Hepatocyte (in vitro differentiated cells): ENCODE measurements around the gene MATN4. TPM values are rescaled to one million over a fixed set of nuclear protein-coding genes. Genes with fewer than 3 reads are reported as not detected.

Experiments
- DNase-seq: peaks from one replicate; pipeline ENCODE4 v3.0.0-alpha.2; 2016; ENCODE audit warnings: low spot score
- H2AFZ ChIP-seq: fragments of 200-600 bp; sonication (generic); 2 replicates; pipeline ENCODE4 v1.6.0; 2016; ENCODE audit warnings: antibody characterized with exemption, mild to moderate bottlenecking
- H3K27ac ChIP-seq: fragments of 200-600 bp; sonication (generic); 2 replicates; pipeline ENCODE4 v1.5.1; 2016; ENCODE audit warnings: mild to moderate bottlenecking
- H3K27me3 ChIP-seq: fragments of 200-600 bp; sonication (generic); 2 replicates; pipeline ENCODE4 v1.6.1; 2016
- H3K36me3 ChIP-seq: fragments of 200-600 bp; sonication (generic); replicated peaks from 2 replicates; pipeline ENCODE4 v1.5.1; 2016; ENCODE audit warnings: low read depth; ENCODE audit not compliant: insufficient read depth
- H3K4me1 ChIP-seq: fragments of 200-600 bp; sonication (generic); 2 replicates; pipeline ENCODE4 v1.5.1; 2016; ENCODE audit warnings: mild to moderate bottlenecking, moderate library complexity; ENCODE audit not compliant: insufficient read depth
- H3K4me2 ChIP-seq: fragments of 200-600 bp; sonication (generic); 2 replicates; pipeline ENCODE4 v1.6.0; 2016
- H3K4me3 ChIP-seq: fragments of 200-600 bp; sonication (generic); 2 replicates; pipeline ENCODE4 v1.5.1; 2016; ENCODE audit warnings: mild to moderate bottlenecking
- H3K79me2 ChIP-seq: fragments of 200-600 bp; sonication (generic); 2 replicates; pipeline ENCODE4 v1.6.0; 2017; ENCODE audit warnings: mild to moderate bottlenecking
- H3K9me2 ChIP-seq: fragments of 200-600 bp; sonication (generic); replicated peaks from 2 replicates; pipeline ENCODE4 v1.6.0; 2017; ENCODE audit warnings: mild to moderate bottlenecking; ENCODE audit not compliant: insufficient read depth
- H3K9me3 ChIP-seq: fragments of 200-600 bp; sonication (generic); 2 replicates; pipeline ENCODE4 v1.5.1; 2016; ENCODE audit warnings: low read depth, mild to moderate bottlenecking
- H4K20me1 ChIP-seq: fragments of 200-600 bp; sonication (generic); 2 replicates; pipeline ENCODE4 v1.6.0; 2016; ENCODE audit warnings: mild to moderate bottlenecking; ENCODE audit not compliant: insufficient read depth, poor library complexity, severe bottlenecking
- CTCF ChIP-seq: fragments of 200-600 bp; sonication (generic); IDR thresholded peaks from 2 replicates; pipeline ENCODE4 v1.5.1; 2016; ENCODE audit warnings: antibody characterized with exemption, mild to moderate bottlenecking; ENCODE audit not compliant: poor library complexity
- EZH2 ChIP-seq: fragments of 200-600 bp; sonication (generic); IDR thresholded peaks from 2 replicates; pipeline ENCODE4 v1.6.1; 2016; ENCODE audit warnings: antibody characterized with exemption, mild to moderate bottlenecking, borderline replicate concordance
- EZH2phosphoT487 ChIP-seq: fragments of 200-600 bp; sonication (generic); IDR thresholded peaks from one replicate; pipeline ENCODE4 v1.6.1; 2018; ENCODE audit warnings: antibody characterized with exemption, mild to moderate bottlenecking, low read depth, moderate library complexity; ENCODE audit not compliant: unreplicated experiment, severe bottlenecking
- WGBS: methylation state at CpG from one replicate; pipeline ENCODE4 v1.1.6; 2016; ENCODE audit warnings: low lambda C conversion rate; ENCODE audit errors: missing lambda C conversion rate; 5-methylcytosine and 5-hydroxymethylcytosine counted together
- polyA plus RNA-seq: library from polyadenylated mRNA; unstranded; fragments of >200 nt; fragmentation: Nextera tagmentation; extraction: Ambion mirVana; gene quantifications from 2 replicates; pipeline ENCODE4 v1.2.1, GENCODE V29; 2016
- total RNA-seq: library from RNA; depleted of rRNA; stranded (reverse); fragments of >200 nt; gene quantifications from 2 replicates; pipeline ENCODE4 v1.2.3, GENCODE V29; 2014

MATN4 gene
- total and polyA plus RNA-seq, 2 experiments from 2014 or later: 0.57 TPM; not detected in 1

GRCh38 chr20:45343532-45344167, 35.6 kb upstream of the MATN4 start:
- peaks cover 65% of the 10 kb centered on the region for H3K79me2 ChIP-seq
- H2AFZ ChIP-seq: no peak overlapping the region
- peak; percentile 76 for DNase-seq
- no peaks in the 10 kb centered on the region for H3K36me3 ChIP-seq
- H3K27me3 ChIP-seq: no peaks in the 10 kb centered on the region
- H3K9me3 ChIP-seq: no peaks in the 10 kb centered on the region
- H4K20me1 ChIP-seq: peaks cover 15% of the 10 kb centered on the region
- H3K27ac ChIP-seq: peak overlapping the region; percentile 96
- TF ChIP-seq EZH2 (no peak), EZH2phosphoT487 (no peak), CTCF (no peak)
- H3K4me2 ChIP-seq: peak overlapping the region; percentile 87
- no peak overlapping the region for H3K4me3 ChIP-seq
- H3K4me1 ChIP-seq: peaks cover 84% of the 10 kb centered on the region
- H3K9me2 ChIP-seq: no peaks in the 10 kb centered on the region
- WGBS: 29% methylated on average over 6 of the region's 6 CpGs

- no peak overlapping the region for H2AFZ ChIP-seq
- H3K4me2 ChIP-seq: peak overlapping the region; percentile 87
- peak overlapping the region; percentile 4 for H3K4me3 ChIP-seq
- 14% methylated on average over 6 of the region's 6 CpGs for WGBS
- no peaks in the 10 kb centered on the region for H3K27me3 ChIP-seq
- no peaks in the 10 kb centered on the region for H3K9me3 ChIP-seq
- peaks cover 90% of the 10 kb centered on the region for H3K4me1 ChIP-seq
- H4K20me1 ChIP-seq: peaks cover 15% of the 10 kb centered on the region
- no peaks in the 10 kb centered on the region for H3K9me2 ChIP-seq
- H3K27ac ChIP-seq: peak overlapping the region; percentile 96
- TF ChIP-seq EZH2phosphoT487 (no peak), EZH2 (no peak), CTCF (no peak)
- H3K79me2 ChIP-seq: peaks cover 70% of the 10 kb centered on the region
- DNase-seq: no peak
- no peaks in the 10 kb centered on the region for H3K36me3 ChIP-seq
These were observed 34.9 kb upstream of the MATN4 start for GRCh38 chr20:45342855-45343531.

- H3K9me2 ChIP-seq: no peaks in the 10 kb centered on the region
- H3K9me3 ChIP-seq: no peaks in the 10 kb centered on the region
- no peaks in the 10 kb centered on the region for H3K27me3 ChIP-seq
- no peaks in the 10 kb centered on the region for H3K36me3 ChIP-seq
- H4K20me1 ChIP-seq: peaks cover 11% of the 10 kb centered on the region
- H3K4me1 ChIP-seq: peaks cover 98% of the 10 kb centered on the region
- H2AFZ ChIP-seq: no peak overlapping the region
- WGBS: 8% methylated on average over 16 of the region's 16 CpGs
- peak overlapping the region; percentile 96 for H3K27ac ChIP-seq
- TF ChIP-seq EZH2: no peak
- TF ChIP-seq CTCF: no peak
- no peak for TF ChIP-seq EZH2phosphoT487
- H3K79me2 ChIP-seq: peaks cover 64% of the 10 kb centered on the region
- peak overlapping the region; percentile 4 for H3K4me3 ChIP-seq
- H3K4me2 ChIP-seq: peak overlapping the region; percentile 87
- peak; percentile 90 for DNase-seq
These were observed 34.1 kb upstream of the MATN4 start for GRCh38 chr20:45341939-45342854.
